ENCODE measurements around the gene AHR. TPM values are rescaled to one million over a fixed set of nuclear protein-coding genes. Genes with fewer than 3 reads are reported as not detected.

The AHR gene
- polyA plus RNA-seq, 1 donor from 2014 or later: 2.4 TPM

DNA sequence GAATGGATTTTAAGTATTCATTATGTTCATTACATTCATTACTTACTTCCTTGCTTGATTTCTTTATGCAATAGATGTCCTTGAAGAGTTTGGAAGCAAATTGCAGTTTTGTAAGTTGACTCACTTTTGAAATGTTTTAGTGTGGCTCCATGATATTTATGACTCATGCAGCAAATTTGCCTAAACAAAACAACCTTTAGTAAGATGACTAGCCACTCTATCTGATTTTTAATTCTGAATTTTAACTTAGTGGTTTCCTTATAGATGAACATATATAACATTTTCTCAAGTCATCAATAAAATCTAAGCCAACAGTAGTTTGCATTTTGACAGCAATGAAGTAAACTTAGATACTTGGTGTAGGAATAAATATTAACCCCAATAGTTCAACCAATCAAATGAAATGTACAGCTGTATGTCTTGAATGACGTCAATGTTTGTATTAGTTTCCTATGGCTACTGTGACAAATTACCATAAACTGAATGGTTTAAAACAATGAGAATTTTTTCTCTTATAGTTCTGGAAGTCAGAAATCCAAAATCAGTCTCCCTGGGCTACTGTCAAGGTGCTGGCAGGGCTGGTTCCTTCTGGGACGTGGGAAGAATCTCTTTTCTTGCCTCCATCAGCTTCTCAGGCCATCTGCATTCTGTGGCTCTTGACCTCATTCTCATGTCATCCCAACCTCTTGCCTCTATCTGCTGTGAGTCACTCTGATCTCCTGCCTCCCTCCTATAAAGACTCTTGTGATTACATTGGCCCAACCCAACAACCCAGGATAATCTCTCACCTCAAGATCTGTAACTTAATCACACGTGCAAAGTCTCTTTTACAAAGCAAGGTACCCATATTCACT is 73.4 kb downstream of the AHR start:
- Histone ChIP-seq H3K79me2 (replicated peaks; ENCODE audit: insufficient read depth, low read length) (no peaks in the 10 kb centered on the region), H3F3A (ENCODE audit: insufficient read depth, low read length, poor library complexity, severe bottlenecking) (no peaks in the 10 kb centered on the region), H3K9ac (ENCODE audit: low read length) (no peak overlapping the region), H4K20me1 (ENCODE audit: insufficient read depth) (no peaks in the 10 kb centered on the region), H2AFZ (ENCODE audit: low read depth, low read length) (no peak overlapping the region), H3K27ac (ENCODE audit: low read length) (no peak overlapping the region), H3K9me3 (ENCODE audit: low read length) (no peaks in the 10 kb centered on the region), H3K9me2 (ENCODE audit: insufficient read depth, low read length) (no peaks in the 10 kb centered on the region), H3K4me3 (ENCODE audit: low read length) (no peak overlapping the region), H3K36me3 (ENCODE audit: insufficient read depth, low read length) (no peaks in the 10 kb centered on the region), H3K4me2 (ENCODE audit: low read length) (no peak overlapping the region), H3K27me3 (ENCODE audit: insufficient read depth, low read depth, low read length) (no peaks in the 10 kb centered on the region)
- TF ChIP-seq, protein P1, sequence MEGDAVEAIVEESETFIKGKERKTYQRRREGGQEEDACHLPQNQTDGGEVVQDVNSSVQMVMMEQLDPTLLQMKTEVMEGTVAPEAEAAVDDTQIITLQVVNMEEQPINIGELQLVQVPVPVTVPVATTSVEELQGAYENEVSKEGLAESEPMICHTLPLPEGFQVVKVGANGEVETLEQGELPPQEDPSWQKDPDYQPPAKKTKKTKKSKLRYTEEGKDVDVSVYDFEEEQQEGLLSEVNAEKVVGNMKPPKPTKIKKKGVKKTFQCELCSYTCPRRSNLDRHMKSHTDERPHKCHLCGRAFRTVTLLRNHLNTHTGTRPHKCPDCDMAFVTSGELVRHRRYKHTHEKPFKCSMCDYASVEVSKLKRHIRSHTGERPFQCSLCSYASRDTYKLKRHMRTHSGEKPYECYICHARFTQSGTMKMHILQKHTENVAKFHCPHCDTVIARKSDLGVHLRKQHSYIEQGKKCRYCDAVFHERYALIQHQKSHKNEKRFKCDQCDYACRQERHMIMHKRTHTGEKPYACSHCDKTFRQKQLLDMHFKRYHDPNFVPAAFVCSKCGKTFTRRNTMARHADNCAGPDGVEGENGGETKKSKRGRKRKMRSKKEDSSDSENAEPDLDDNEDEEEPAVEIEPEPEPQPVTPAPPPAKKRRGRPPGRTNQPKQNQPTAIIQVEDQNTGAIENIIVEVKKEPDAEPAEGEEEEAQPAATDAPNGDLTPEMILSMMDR (IDR thresholded peaks at IDR 0.05; ENCODE audit: poor library complexity, severe bottlenecking): no peak
- TF ChIP-seq POLR2AphosphoS5 (IDR thresholded peaks at IDR 0.05): no peak
- no peak for TF ChIP-seq EP300 (conservative IDR thresholded peaks at IDR 0.05; ENCODE audit: poor library complexity, severe bottlenecking)
- no peak for TF ChIP-seq SMC3 (conservative IDR thresholded peaks at IDR 0.05; ENCODE audit: poor library complexity)

DNA sequence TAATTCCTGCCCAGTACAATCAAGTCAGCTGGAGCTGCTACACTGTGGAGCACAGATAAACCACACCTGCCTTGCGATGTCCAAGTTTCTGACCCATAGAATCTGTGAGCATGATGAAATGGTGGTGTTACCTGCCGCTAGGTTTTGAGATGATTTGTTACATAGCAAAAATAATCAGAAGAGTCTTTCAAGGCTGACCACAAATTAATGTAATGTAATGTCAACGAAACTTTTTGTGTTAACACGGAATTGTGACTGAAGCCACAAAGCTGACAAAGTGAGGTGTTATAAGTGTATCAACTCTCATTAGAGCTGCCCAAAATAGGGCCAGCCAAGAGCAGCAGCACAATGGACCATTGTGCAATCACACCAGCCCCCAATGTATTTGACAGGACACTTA is 75.7 kb downstream of the AHR start:
- no peak for TF ChIP-seq POLR2AphosphoS5 (IDR thresholded peaks at IDR 0.05)
- TF ChIP-seq MXI1 (conservative IDR thresholded peaks at IDR 0.05; ENCODE audit: poor library complexity, severe bottlenecking): no peak
- TF ChIP-seq EZH2 (IDR thresholded peaks at IDR 0.05; ENCODE audit: borderline replicate concordance, insufficient read depth, low read length, poor library complexity, severe bottlenecking): no peak
- TF ChIP-seq TAF1 (IDR thresholded peaks at IDR 0.05; ENCODE audit: low read depth): no peak
- TF ChIP-seq, protein P2, sequence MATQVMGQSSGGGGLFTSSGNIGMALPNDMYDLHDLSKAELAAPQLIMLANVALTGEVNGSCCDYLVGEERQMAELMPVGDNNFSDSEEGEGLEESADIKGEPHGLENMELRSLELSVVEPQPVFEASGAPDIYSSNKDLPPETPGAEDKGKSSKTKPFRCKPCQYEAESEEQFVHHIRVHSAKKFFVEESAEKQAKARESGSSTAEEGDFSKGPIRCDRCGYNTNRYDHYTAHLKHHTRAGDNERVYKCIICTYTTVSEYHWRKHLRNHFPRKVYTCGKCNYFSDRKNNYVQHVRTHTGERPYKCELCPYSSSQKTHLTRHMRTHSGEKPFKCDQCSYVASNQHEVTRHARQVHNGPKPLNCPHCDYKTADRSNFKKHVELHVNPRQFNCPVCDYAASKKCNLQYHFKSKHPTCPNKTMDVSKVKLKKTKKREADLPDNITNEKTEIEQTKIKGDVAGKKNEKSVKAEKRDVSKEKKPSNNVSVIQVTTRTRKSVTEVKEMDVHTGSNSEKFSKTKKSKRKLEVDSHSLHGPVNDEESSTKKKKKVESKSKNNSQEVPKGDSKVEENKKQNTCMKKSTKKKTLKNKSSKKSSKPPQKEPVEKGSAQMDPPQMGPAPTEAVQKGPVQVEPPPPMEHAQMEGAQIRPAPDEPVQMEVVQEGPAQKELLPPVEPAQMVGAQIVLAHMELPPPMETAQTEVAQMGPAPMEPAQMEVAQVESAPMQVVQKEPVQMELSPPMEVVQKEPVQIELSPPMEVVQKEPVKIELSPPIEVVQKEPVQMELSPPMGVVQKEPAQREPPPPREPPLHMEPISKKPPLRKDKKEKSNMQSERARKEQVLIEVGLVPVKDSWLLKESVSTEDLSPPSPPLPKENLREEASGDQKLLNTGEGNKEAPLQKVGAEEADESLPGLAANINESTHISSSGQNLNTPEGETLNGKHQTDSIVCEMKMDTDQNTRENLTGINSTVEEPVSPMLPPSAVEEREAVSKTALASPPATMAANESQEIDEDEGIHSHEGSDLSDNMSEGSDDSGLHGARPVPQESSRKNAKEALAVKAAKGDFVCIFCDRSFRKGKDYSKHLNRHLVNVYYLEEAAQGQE (IDR thresholded peaks at IDR 0.05; ENCODE audit: borderline replicate concordance): no peak
- TF ChIP-seq EP300 (conservative IDR thresholded peaks at IDR 0.05; ENCODE audit: poor library complexity, severe bottlenecking): no peak
- TF ChIP-seq, protein P1 (IDR thresholded peaks at IDR 0.05; ENCODE audit: poor library complexity, severe bottlenecking): no peak
- TF ChIP-seq RAD21 (conservative IDR thresholded peaks at IDR 0.05): no peak
- TF ChIP-seq SMC3 (conservative IDR thresholded peaks at IDR 0.05; ENCODE audit: poor library complexity): no peak
- Histone ChIP-seq H3K27me3 (ENCODE audit: insufficient read depth, low read depth, low read length) (no peaks in the 10 kb centered on the region), H3K4me2 (ENCODE audit: low read length) (no peak overlapping the region), H3F3A (ENCODE audit: insufficient read depth, low read length, poor library complexity, severe bottlenecking) (no peaks in the 10 kb centered on the region), H4K20me1 (ENCODE audit: insufficient read depth) (no peaks in the 10 kb centered on the region), H3K9ac (ENCODE audit: low read length) (no peak overlapping the region), H3K9me3 (ENCODE audit: low read length) (no peaks in the 10 kb centered on the region), H3K9me2 (ENCODE audit: insufficient read depth, low read length) (no peaks in the 10 kb centered on the region), H3K27ac (ENCODE audit: low read length) (no peak overlapping the region), H3K79me2 (replicated peaks; ENCODE audit: insufficient read depth, low read length) (no peaks in the 10 kb centered on the region), H3K4me3 (ENCODE audit: low read length) (no peak overlapping the region), H2AFZ (ENCODE audit: low read depth, low read length) (no peak overlapping the region), H3K36me3 (ENCODE audit: insufficient read depth, low read length) (no peaks in the 10 kb centered on the region)

Measured in neural cell (in vitro differentiated cells).